GM23338 (cell line): ENCODE results near the gene DRC3. TPM values are rescaled to one million over a fixed set of nuclear protein-coding genes. Genes with fewer than 3 reads are reported as not detected.

Experiments
- ATAC-seq: fragments of 200-7000 bp; cut with Tn5 transposase; 3 replicates; pipeline ENCODE4 v1.9.1; 2020
- DNase-seq: peaks from one replicate; pipeline ENCODE4 v3.0.0-alpha.2; 2015; ENCODE audit warnings: low spot score
- H2AFZ ChIP-seq: fragments of 200-600 bp; sonication (generic); 2 replicates; pipeline ENCODE4 v1.8.0; 2016; ENCODE audit warnings: antibody characterized with exemption, mild to moderate bottlenecking, moderate library complexity
- H3F3A ChIP-seq: fragments of 200-600 bp; sonication (generic); replicated peaks from 2 replicates; pipeline ENCODE4 v1.8.0; 2017; ENCODE audit warnings: antibody characterized with exemption, mixed run types, low read depth
- H3K27ac ChIP-seq: fragments of 200-600 bp; sonication (generic); 2 replicates; pipeline ENCODE4 v1.6.1; 2016; ENCODE audit warnings: low read depth
- H3K27me3 ChIP-seq: fragments of 200-600 bp; sonication (generic); 2 replicates; pipeline ENCODE4 v1.8.0; 2016; ENCODE audit warnings: mild to moderate bottlenecking, mixed run types, moderate library complexity; ENCODE audit not compliant: insufficient read depth
- H3K36me3 ChIP-seq: fragments of 200-600 bp; sonication (generic); 2 replicates; pipeline ENCODE4 v1.8.0; 2016; ENCODE audit warnings: mild to moderate bottlenecking; ENCODE audit not compliant: insufficient read depth
- H3K4me1 ChIP-seq: fragments of 200-600 bp; sonication (generic); 2 replicates; pipeline ENCODE4 v1.8.0; 2016; ENCODE audit warnings: mild to moderate bottlenecking, moderate library complexity; ENCODE audit not compliant: insufficient read depth
- H3K4me2 ChIP-seq: fragments of 200-600 bp; sonication (generic); 2 replicates; pipeline ENCODE4 v1.7.1; 2017; ENCODE audit warnings: mixed run types
- H3K4me3 ChIP-seq: fragments of 200-600 bp; sonication (generic); 2 replicates; pipeline ENCODE4 v1.6.1; 2016; ENCODE audit warnings: mixed run types
- H3K79me2 ChIP-seq: fragments of 200-600 bp; sonication (generic); replicated peaks from 2 replicates; pipeline ENCODE4 v1.8.0; 2017; ENCODE audit warnings: mild to moderate bottlenecking; ENCODE audit not compliant: insufficient read depth
- H3K9me2 ChIP-seq: fragments of 200-600 bp; sonication (generic); 2 replicates; pipeline ENCODE4 v1.8.0; 2017; ENCODE audit not compliant: insufficient read depth
- H4K20me1 ChIP-seq: fragments of 200-600 bp; sonication (generic); replicated peaks from 2 replicates; pipeline ENCODE4 v1.8.0; 2017; ENCODE audit warnings: mild to moderate bottlenecking; ENCODE audit not compliant: insufficient read depth
- H3K27ac Mint-ChIP-seq: 2 replicates; pipeline ENCODE4 v1.8.0; 2020; ENCODE audit warnings: inconsistent platforms, mild to moderate bottlenecking, moderate library complexity, mixed read lengths
- H3K27me3 Mint-ChIP-seq: 3 replicates; pipeline ENCODE4 v1.8.0; 2022; ENCODE audit warnings: low read depth, mild to moderate bottlenecking, moderate library complexity, mixed read lengths, inconsistent platforms; ENCODE audit not compliant: insufficient read depth, poor library complexity
- H3K36me3 Mint-ChIP-seq: 3 replicates; pipeline ENCODE4 v1.8.0; 2021; ENCODE audit warnings: low read depth, mild to moderate bottlenecking, inconsistent platforms, moderate library complexity, mixed read lengths
- H3K4me1 Mint-ChIP-seq: 3 replicates; pipeline ENCODE4 v1.8.0; 2020; ENCODE audit warnings: mild to moderate bottlenecking, inconsistent platforms, mixed read lengths
- H3K4me3 Mint-ChIP-seq: 3 replicates; pipeline ENCODE4 v1.8.0; 2021; ENCODE audit warnings: moderate library complexity, mild to moderate bottlenecking, inconsistent platforms, mixed read lengths
- H3K9me3 Mint-ChIP-seq: 3 replicates; pipeline ENCODE4 v1.8.0; 2020; ENCODE audit warnings: moderate library complexity, mild to moderate bottlenecking, inconsistent platforms, mixed read lengths
- CREB1 ChIP-seq: fragments of 250-450 bp; sonication (Bioruptor Pico); IDR thresholded peaks from 2 replicates; pipeline ENCODE4 v1.5.0; 2020; ENCODE audit warnings: low read depth, mild to moderate bottlenecking, moderate library complexity
- CTCF ChIP-seq, 2 experiments: fragments of 200-600 bp in 1 of 2; sonication (generic) in 1 of 2; conservative IDR thresholded peaks; 2 replicates each; pipeline versions ENCODE4 v1.5.1 to v1.6.1; 2016 to 2017; ENCODE audit warnings: antibody characterized with exemption in 2 of 2, low read depth in 2 of 2, mild to moderate bottlenecking in 2 of 2, moderate library complexity in 1 of 2
- ETS1 ChIP-seq: IDR thresholded peaks from 2 replicates; pipeline ENCODE4 v1.6.1; 2016; ENCODE audit warnings: antibody characterized with exemption
- EZH2 ChIP-seq: fragments of 200-600 bp; sonication (generic); IDR thresholded peaks from one replicate; pipeline ENCODE4 v1.8.0; 2017; ENCODE audit warnings: antibody characterized with exemption, mild to moderate bottlenecking, low read depth; ENCODE audit not compliant: unreplicated experiment
- EZH2phosphoT487 ChIP-seq: fragments of 200-600 bp; sonication (generic); IDR thresholded peaks from one replicate; pipeline ENCODE4 v1.8.1; 2018; ENCODE audit warnings: antibody characterized with exemption; ENCODE audit not compliant: unreplicated experiment
- NANOG ChIP-seq: IDR thresholded peaks from 2 replicates; pipeline ENCODE4 v1.6.1; 2016; ENCODE audit warnings: antibody characterized with exemption, borderline replicate concordance
- REST ChIP-seq: IDR thresholded peaks from one replicate; pipeline ENCODE4 v1.6.1; 2018; ENCODE audit warnings: antibody characterized with exemption; ENCODE audit not compliant: unreplicated experiment
- STAT1 ChIP-seq: IDR thresholded peaks from one replicate; pipeline ENCODE4 v1.6.1; 2016; ENCODE audit warnings: antibody characterized with exemption; ENCODE audit not compliant: unreplicated experiment
- ZNF114 ChIP-seq: fragments of 250-450 bp; sonication (Bioruptor Pico); IDR thresholded peaks from 2 replicates; pipeline ENCODE4 v1.5.0; 2020; ENCODE audit warnings: mild to moderate bottlenecking, moderate library complexity
- ZNF331 ChIP-seq: fragments of 250-450 bp; sonication (Bioruptor Pico); IDR thresholded peaks from 2 replicates; pipeline ENCODE4 v1.5.0; 2020; ENCODE audit warnings: low read depth, mild to moderate bottlenecking, moderate library complexity
- polyA plus RNA-seq: library from polyadenylated mRNA; unstranded; fragments of >200 nt; fragmentation: Nextera tagmentation; extraction: Ambion mirVana; gene quantifications from 2 replicates; pipeline ENCODE4 v1.2.1, GENCODE V29; 2016
- total RNA-seq: library from RNA; depleted of rRNA; stranded (reverse); fragments of >200 nt; shearing (Covaris generic); gene quantifications from 2 replicates; pipeline ENCODE4 v1.2.3, GENCODE V29; 2014

DRC3 gene
- total and polyA plus RNA-seq, 2 experiments from 2014 or later, result 1.1 TPM; not detected in 1

GRCh38 chr17:18059283-18059682, 86.6 kb downstream of the DRC3 start (continued):
- TF ChIP-seq EZH2phosphoT487 (no peak), ZNF114 (CRISPR knock-in tag) (no peak), REST (no peak), CREB1 (CRISPR knock-in tag) (no peak), EZH2 (no peak), STAT1 (no peak), ZNF331 (CRISPR knock-in tag) (no peak), NANOG (no peak), ETS1 (no peak), CTCF (conservative IDR thresholded peaks at IDR 0.05; ENCODE audit: low read depth in 2 of 2) (no peak)

- H3K4me3 Mint-ChIP-seq, result no peak overlapping the region
- H3K36me3 Mint-ChIP-seq, result peaks cover 16% of the 10 kb centered on the region; the same call in 2 of the 3 replicates
- Histone ChIP-seq H3K9me2 (no peaks in the 10 kb centered on the region), H3K79me2 (no peaks in the 10 kb centered on the region), H3K36me3 (peaks cover 5% of the 10 kb centered on the region; the same call in 1 of the 2 replicates), H4K20me1 (no peaks in the 10 kb centered on the region; the same call in 1 of the 2 replicates), H3K27me3 (no peaks in the 10 kb centered on the region), H3K4me3 (no peak overlapping the region), H3K27ac (no peak overlapping the region), H3F3A (no peaks in the 10 kb centered on the region), H3K4me1 (no peaks in the 10 kb centered on the region), H2AFZ (no peak overlapping the region), H3K4me2 (no peak overlapping the region)
- no peaks in the 10 kb centered on the region for H3K4me1 Mint-ChIP-seq
- no peak for DNase-seq
- ATAC-seq, result no peak
- H3K27ac Mint-ChIP-seq, result no peak overlapping the region
- H3K27me3 Mint-ChIP-seq, result peaks cover 1% of the 10 kb centered on the region
- H3K9me3 Mint-ChIP-seq, result no peaks in the 10 kb centered on the region
- no peak for TF ChIP-seq STAT1
- no peak for TF ChIP-seq NANOG
- TF ChIP-seq REST, result no peak
- no peak for TF ChIP-seq ZNF114 (CRISPR knock-in tag)
- TF ChIP-seq EZH2phosphoT487, result no peak
- TF ChIP-seq EZH2, result no peak
- TF ChIP-seq ZNF331 (CRISPR knock-in tag), result no peak
Observed at GRCh38 chr17:18064053-18064452, 91.4 kb downstream of the DRC3 start.
